GM12864 (cell line): Measurements from ENCODE around the gene RIPPLY1.

ENCODE experiments used
- DNase-seq: peaks from one replicate; pipeline ENCODE4 v3.0.0-alpha.2; 2011; ENCODE audit warnings: low read depth
- H3K4me3 ChIP-seq: 2 replicates; pipeline ENCODE4 v1.5.1; 2011; ENCODE audit warnings: mild to moderate bottlenecking, low read depth, low read length, control low read depth
- CTCF ChIP-seq: IDR thresholded peaks from 2 replicates; pipeline ENCODE4 v1.5.1; 2011; ENCODE audit warnings: low read depth, mild to moderate bottlenecking, moderate library complexity, low read length, control low read depth, inconsistent platforms; ENCODE audit errors: missing control alignments

The RIPPLY1 gene

GRCh38 chrX:106903291-106903824 lies at the start of gene RIPPLY1:
Gene RIPPLY1, minus strand, starts transcription at chrX:106903341. Its CDS starts 54 bp downstream, at chrX:106903287.
- DNase-seq: no peak
- no peak for TF ChIP-seq CTCF
- no peak within 1 kb of the TSS for H3K4me3 ChIP-seq

GRCh38 chrX:106952538-106952937 lies 49.4 kb upstream of the RIPPLY1 start:
- no peak for DNase-seq
- no peak overlapping the region for H3K4me3 ChIP-seq
- no peak for TF ChIP-seq CTCF

- H3K4me3 ChIP-seq: no peak overlapping the region
- no peak for TF ChIP-seq CTCF
- no peak for DNase-seq
Measured at GRCh38 chrX:106952089-106952488, 48.9 kb upstream of the RIPPLY1 start.

- TF ChIP-seq CTCF: no peak
- no peak overlapping the region for H3K4me3 ChIP-seq
- no peak for DNase-seq
Measured at GRCh38 chrX:106951230-106951629, 48.1 kb upstream of the RIPPLY1 start.

GRCh38 chrX:106950381-106950780 lies 47.2 kb upstream of the RIPPLY1 start:
- TF ChIP-seq CTCF: no peak
- no peak for DNase-seq
- no peak overlapping the region for H3K4me3 ChIP-seq

- DNase-seq: no peak
- H3K4me3 ChIP-seq: no peak overlapping the region
- TF ChIP-seq CTCF: no peak
Measured at GRCh38 chrX:106949366-106949765, 46.2 kb upstream of the RIPPLY1 start.

- no peak for TF ChIP-seq CTCF
- DNase-seq: no peak
- no peak overlapping the region for H3K4me3 ChIP-seq
Measured at GRCh38 chrX:106948641-106949040, 45.5 kb upstream of the RIPPLY1 start.
